ENCODE measurements around the gene IGSF3.

IGSF3 gene

DNA sequence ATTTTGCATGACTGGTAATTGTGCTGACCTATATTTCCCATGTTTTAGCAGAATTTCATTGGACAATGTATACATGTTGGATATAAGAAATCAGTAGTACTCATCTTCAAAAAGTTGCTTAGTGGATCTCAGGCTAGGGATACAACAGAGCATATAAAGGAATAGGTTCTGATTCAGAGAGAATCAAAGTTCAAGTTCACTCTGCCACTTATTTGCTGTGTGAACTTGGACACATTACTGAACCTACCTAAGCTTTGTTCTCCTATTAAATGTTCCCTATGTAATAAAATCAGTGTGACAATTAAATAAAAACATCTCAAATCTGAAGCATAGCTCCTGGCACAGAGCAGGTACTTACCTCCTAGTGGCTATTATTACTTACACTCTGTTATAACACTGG, 106.0 kb downstream of the IGSF3 start:
- DNase-seq (ENCODE audit: low read depth in 1 of 2, low spot score in 1 of 2) = no peak

GRCh38 chr1:116560704-116561490, 106.6 kb downstream of the IGSF3 start:
- DNase-seq (ENCODE audit: low read depth in 1 of 2, low spot score in 1 of 2) = no peak

GRCh38 chr1:116559304-116559761, 108.2 kb downstream of the IGSF3 start:
- DNase-seq (ENCODE audit: low read depth in 1 of 2, low spot score in 1 of 2) = no peak

- no peak for DNase-seq (ENCODE audit: low read depth in 1 of 2, low spot score in 1 of 2)
These were observed 109.0 kb downstream of the IGSF3 start for GRCh38 chr1:116558571-116558970.

- DNase-seq (ENCODE audit: low read depth in 1 of 2, low spot score in 1 of 2) = no peak
These were observed 109.4 kb downstream of the IGSF3 start for GRCh38 chr1:116558140-116558549.

DNA sequence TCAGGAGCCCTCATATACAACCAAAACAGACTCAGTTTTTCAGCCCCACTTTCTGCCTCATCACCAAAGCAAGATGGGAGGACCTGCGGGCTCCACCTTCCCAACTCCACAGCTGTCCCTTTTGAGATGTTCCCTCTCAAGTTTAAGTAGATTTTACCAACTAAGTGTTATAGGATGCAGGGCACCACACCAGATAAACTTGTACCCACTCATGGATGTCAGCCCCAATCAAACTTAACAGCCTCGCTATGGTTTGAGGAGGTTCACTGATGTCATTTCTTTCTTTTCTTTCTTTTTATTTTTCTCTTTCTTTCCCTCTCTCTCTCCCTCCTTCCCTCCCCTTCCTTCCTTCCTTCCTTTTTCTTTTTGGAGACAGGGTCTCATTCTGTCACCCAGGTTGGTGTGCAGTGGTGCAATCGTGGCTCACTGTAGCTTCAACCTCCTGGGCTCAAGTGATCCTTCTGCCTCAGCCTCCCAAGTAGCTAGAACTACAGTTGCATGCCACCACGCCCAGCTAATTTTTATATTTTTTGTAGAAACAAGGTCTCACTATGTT, 110.1 kb downstream of the IGSF3 start:
- DNase-seq (ENCODE audit: low read depth in 1 of 2, low spot score in 1 of 2) = no peak

- DNase-seq (ENCODE audit: low read depth in 1 of 2, low spot score in 1 of 2) = peak; percentile 34 to 42
These were observed 111.1 kb downstream of the IGSF3 start for GRCh38 chr1:116556289-116557006.

DNA sequence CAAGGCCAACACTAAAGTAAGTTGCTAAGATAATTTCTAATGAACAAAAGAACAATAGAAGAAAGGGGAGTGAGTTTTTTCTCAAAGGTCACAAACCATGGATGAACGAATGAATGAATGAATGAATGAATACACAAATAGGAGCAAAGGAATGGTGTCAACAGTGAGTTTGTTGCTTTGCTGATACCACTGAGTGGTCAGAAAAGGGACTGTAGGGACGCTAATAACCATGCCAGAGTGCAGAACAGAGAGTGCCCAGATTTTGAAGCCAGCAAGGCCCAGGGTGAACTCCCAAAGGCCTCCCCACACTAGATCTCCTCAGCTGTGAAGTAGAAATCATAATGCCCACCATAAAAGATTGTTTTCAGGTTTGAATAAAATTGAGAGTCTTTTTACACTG, 112.6 kb downstream of the IGSF3 start:
- no peak for DNase-seq (ENCODE audit: low read depth in 1 of 2, low spot score in 1 of 2)

GRCh38 chr1:116553386-116554115, 114.0 kb downstream of the IGSF3 start:
- no peak for DNase-seq (ENCODE audit: low read depth in 1 of 2, low spot score in 1 of 2)

DNA sequence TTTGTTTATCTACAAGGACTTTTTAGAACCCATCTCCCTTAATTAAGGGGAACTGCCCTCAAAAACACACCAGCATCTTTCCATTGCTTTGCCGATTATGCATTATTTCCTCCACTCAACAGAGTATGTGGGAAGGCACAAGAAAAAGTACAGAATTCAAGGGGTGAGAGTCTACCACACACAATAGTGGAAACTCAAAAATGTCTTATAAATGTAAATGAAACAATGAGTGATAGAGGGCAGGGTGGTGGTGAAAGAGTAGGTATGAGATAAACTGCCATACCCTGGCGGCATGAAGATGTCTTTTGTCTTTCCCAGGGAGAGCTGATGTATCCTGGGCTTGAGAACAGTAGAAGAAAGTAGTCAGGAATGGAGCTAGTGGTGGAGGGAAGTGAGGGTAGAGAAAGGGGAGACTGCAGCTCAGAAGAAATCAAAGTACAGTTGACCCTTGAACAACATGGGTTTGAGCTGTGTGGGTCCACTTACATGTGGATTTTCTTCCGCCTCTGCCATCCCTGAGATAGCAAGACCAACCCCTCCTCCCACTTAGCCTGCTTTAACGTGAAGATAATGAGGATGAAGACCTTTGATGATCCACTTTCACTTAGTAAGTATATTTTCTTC, 121.1 kb downstream of the IGSF3 start:
- DNase-seq (ENCODE audit: low read depth in 1 of 2, low spot score in 1 of 2) = no peak

DNA sequence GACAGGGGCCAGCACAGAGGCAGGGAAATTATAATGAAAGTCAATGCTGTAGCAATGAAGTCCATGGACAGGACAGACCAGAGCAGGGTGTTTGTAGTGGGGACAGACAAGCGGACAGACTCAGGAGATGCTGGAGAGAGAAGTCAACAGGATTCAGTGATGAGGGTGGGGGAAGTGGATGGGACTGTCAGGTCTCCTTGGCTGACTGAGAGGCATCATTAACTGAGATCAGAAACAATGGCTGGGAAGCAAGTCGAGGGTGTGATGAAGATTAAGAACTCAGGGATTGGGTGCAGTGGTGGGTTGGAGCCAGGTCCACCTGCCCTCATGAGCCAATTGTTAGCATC, 122.2 kb downstream of the IGSF3 start:
- DNase-seq (ENCODE audit: low read depth in 1 of 2, low spot score in 1 of 2) = no peak

GRCh38 chr1:116544588-116545358, 122.8 kb downstream of the IGSF3 start:
- no peak for DNase-seq (ENCODE audit: low read depth in 1 of 2, low spot score in 1 of 2)

DNA sequence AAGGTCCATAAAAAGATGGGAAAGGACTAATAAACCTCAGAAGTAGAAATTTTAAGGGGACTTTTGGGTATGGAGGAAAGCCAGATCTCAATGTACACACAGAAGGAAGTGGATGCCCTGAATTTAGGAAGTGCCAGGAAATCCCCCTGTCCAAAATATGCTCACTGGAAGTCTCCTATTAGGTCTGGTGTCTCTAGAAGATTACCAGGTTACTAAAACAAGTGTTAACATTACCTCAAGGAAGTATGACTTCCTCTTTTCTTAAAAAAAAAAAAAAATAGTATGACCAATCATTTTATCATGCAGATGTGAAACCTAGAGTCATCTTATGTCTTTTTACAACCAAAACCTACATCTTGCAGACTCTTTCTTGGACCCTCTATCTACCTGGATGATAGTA, 127.4 kb downstream of the IGSF3 start:
- DNase-seq (ENCODE audit: low read depth in 1 of 2, low spot score in 1 of 2) = no peak

DNA sequence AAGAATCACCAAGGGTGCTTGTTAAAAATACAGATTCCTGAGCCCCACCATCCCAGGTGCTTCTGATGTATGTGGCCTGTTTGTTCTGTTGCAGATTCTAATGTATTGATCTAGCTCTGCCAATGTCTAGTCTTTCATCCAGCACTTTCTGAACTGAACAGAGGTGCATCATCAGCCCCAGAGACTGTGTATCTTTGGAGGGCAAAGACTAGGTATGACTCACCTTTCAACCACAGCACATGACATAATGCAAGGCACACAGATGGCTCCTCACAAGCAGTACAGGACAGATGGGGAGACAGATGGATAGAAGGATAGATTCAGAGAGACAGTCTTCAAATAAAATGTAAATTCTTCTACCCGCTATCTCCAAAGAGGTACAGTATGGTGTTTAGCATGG, 129.0 kb downstream of the IGSF3 start:
- DNase-seq (ENCODE audit: low read depth in 1 of 2, low spot score in 1 of 2) = no peak

DNA sequence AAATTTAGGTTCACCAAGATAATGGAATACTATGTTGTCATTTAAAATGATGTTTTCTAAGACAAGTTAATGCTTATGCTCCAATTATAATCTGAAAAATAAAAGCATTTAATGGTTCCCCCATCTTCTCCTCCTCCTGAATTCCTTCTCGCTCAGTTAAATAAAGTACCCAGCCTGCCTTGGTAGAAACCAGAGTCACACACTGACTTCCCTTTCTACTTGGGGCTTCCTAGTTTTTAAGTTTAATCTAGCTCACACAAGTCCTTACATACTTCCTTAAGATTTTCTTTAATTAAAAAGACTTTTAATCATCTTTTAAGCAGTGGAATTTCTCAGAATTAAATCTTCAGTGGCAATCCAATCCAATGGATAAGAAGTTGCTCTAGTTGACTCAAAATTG, 129.6 kb downstream of the IGSF3 start:
- DNase-seq (ENCODE audit: low read depth in 1 of 2, low spot score in 1 of 2) = no peak

DNA sequence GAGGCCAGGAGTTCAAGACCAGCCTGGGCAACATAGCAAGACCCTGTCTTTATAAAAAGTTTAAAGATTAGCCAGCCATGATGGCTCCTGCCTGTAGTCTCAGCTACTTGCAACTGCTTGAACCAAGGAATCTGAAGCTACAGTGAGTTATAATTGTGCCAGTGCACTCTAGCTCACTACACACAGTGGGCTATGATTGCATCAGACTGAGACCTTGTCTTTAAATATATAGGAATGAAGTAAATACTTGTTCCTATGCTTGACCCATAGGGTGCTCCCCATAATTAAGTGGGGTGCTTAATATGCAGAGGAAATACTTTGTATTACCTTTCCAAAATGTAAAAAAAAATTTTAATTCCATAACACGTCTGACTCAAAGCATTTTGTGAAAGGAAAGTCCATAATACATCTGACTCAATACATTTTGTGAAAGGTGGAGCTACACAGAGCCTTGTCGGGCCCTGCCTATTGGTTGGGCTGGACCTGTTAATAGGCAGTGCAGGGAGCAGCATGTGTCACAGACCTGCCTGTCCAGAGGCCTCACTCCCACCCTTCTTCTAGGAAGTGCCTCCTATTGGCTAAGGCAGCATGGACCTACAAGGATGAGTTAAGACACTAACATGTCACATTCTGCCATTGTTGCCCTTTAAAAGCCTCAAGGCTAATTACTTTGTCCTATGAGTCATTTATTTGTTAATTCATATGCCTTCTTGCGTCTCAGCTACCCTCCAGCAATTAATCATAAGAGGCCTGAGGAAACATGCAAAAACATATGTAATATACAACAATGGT, 130.3 kb downstream of the IGSF3 start:
- DNase-seq (ENCODE audit: low read depth in 1 of 2, low spot score in 1 of 2) = no peak

GRCh38 chr1:116534014-116534739, 133.4 kb downstream of the IGSF3 start:
- DNase-seq (ENCODE audit: low read depth in 1 of 2, low spot score in 1 of 2) = no peak

- DNase-seq (ENCODE audit: low read depth in 1 of 2, low spot score in 1 of 2) = no peak
These were observed 134.1 kb downstream of the IGSF3 start for GRCh38 chr1:116533429-116533820.

All from stimulated activated CD4-positive, alpha-beta T cell treated with anti-CD3 and anti-CD28 coated beads, Interleukin-15, amount 100 ng/mL, for 1 hour (primary cell).